ENCODE measurements around the gene CDCP2. TPM values are rescaled to one million over a fixed set of nuclear protein-coding genes. Genes with fewer than 3 reads are reported as not detected.

CDCP2 gene
- not detected in 2 replicates for total RNA-seq

DNA sequence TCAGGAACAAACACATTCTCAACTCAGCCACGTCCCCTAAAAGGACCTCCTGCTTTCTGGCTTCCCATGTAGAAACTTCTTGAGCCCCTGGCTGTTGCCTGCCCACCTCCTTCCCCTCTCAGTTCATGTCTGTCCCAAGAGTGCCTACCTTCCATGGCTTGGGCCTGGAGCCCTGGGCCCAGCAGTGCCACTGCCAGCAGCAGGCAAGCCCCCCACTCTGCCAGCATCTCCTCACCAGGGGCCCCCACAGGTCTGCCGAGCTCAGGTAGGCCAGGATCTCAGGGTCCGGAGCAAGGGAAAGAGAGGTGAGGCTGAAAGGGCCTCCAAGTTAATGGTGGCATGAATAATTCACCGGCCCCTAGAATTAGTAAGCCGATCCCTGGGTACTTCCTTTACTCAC lies at the start of gene CDCP2:
Gene CDCP2 (minus strand): TSS at position 305 of the 400 bp plus-strand sequence. CDS start 78 bp downstream, at position 227.

DNA sequence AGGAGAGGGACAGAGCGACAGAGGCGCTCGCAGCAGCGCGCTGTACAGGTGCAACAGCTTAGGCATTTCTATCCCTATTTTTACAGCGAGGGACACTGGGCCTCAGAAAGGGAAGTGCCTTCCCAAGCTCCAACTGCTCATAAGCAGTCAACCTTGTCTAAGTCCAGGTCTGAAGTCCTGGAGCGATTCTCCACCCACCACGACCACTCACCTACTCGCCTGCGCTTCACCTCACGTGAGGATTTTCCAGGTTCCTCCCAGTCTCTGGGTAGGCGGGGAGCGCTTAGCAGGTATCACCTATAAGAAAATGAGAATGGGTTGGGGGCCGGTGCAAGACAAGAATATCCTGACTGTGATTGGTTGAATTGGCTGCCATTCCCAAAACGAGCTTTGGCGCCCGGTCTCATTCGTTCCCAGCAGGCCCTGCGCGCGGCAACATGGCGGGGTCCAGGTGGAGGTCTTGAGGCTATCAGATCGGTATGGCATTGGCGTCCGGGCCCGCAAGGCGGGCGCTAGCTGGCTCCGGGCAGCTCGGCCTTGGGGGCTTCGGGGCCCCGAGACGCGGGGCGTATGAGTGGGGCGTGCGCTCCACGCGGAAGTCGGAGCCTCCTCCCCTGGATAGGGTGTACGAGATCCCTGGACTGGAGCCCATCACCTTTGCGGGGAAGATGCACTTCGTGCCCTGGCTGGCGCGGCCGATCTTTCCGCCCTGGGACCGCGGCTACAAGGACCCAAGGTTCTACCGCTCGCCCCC lies 47.1 kb upstream of the CDCP2 start, which contains the start of the genes CYB5RL and MRPL37:
Gene CYB5RL (minus strand): TSS at position 266 of the 754 bp plus-strand sequence. CDS start 4,414 bp downstream, outside the sequence.
Gene MRPL37 (plus strand): TSS at position 403 of the 754 bp plus-strand sequence. CDS start 77 bp downstream, at position 480.

Other genes starting within 250 kb of the CDCP2 start
- gene IFT25, start 207.3 kb downstream of the CDCP2 start, total RNA-seq: 23.0 and 24.8 TPM in 2 replicates
- 28.8 and 34.1 TPM in 2 replicates for gene LRRC42, start 206.7 kb downstream of the CDCP2 start, total RNA-seq
- gene LDLRAD1, start 134.8 kb downstream of the CDCP2 start, total RNA-seq: under 0.01 TPM in 1 of 2 replicates, not detected in the other
- gene TMEM59, start 99.8 kb downstream of the CDCP2 start, total RNA-seq: 150 and 341 TPM in 2 replicates
- gene TCEANC2, start 99.4 kb downstream of the CDCP2 start, total RNA-seq: 3.0 and 3.5 TPM in 2 replicates
- gene CYB5RL, start 47.0 kb upstream of the CDCP2 start, total RNA-seq: 6.6 and 7.2 TPM in 2 replicates
- 42.6 and 60.4 TPM in 2 replicates for gene MRPL37, start 47.2 kb upstream of the CDCP2 start, total RNA-seq